HG03064 (cell line): Measurements from ENCODE around the gene ARL14EP.

Experiments
- ATAC-seq: cut with Tn5 transposase; IDR thresholded peaks from one replicate; pipeline ENCODE4 v1.9.1; 2021; ENCODE audit warnings: low read depth; ENCODE audit not compliant: unreplicated experiment

Gene ARL14EP

GRCh38 chr11:30326114-30326778 is 3.3 kb downstream of the ARL14EP start:
- ATAC-seq: no peak

GRCh38 chr11:30326906-30327305 is 4.0 kb downstream of the ARL14EP start:
- ATAC-seq: no peak

GRCh38 chr11:30328681-30329080 is 5.8 kb downstream of the ARL14EP start:
- no peak for ATAC-seq

GRCh38 chr11:30329150-30329940 is 6.4 kb downstream of the ARL14EP start:
- no peak for ATAC-seq

GRCh38 chr11:30333405-30333804 is 10.5 kb downstream of the ARL14EP start:
- ATAC-seq: peak; percentile 63

GRCh38 chr11:30342736-30343166 is 19.8 kb downstream of the ARL14EP start:
- peak; percentile 97 for ATAC-seq

- ATAC-seq: no peak
These were observed 21.2 kb downstream of the ARL14EP start for GRCh38 chr11:30344085-30344484.

GRCh38 chr11:30345644-30346043 is 22.7 kb downstream of the ARL14EP start:
- ATAC-seq: no peak

- no peak for ATAC-seq
These were observed 23.3 kb downstream of the ARL14EP start for GRCh38 chr11:30346068-30346688.

GRCh38 chr11:30348035-30348434 is 25.1 kb downstream of the ARL14EP start:
- no peak for ATAC-seq

GRCh38 chr11:30349885-30350284 is 27.0 kb downstream of the ARL14EP start:
- no peak for ATAC-seq

GRCh38 chr11:30350384-30350783 is 27.5 kb downstream of the ARL14EP start:
- ATAC-seq: no peak

- no peak for ATAC-seq
These were observed 28.2 kb downstream of the ARL14EP start for GRCh38 chr11:30351061-30351460.

GRCh38 chr11:30356391-30356790 is 33.5 kb downstream of the ARL14EP start:
- no peak for ATAC-seq

- ATAC-seq: no peak
These were observed 35.0 kb downstream of the ARL14EP start for GRCh38 chr11:30357872-30358271.

GRCh38 chr11:30358536-30358935 is 35.6 kb downstream of the ARL14EP start:
- no peak for ATAC-seq

GRCh38 chr11:30360741-30361140 is 37.8 kb downstream of the ARL14EP start:
- ATAC-seq: no peak

- ATAC-seq: no peak
These were observed 41.4 kb downstream of the ARL14EP start for GRCh38 chr11:30364139-30364836.

- ATAC-seq: no peak
These were observed 42.1 kb downstream of the ARL14EP start for GRCh38 chr11:30364837-30365482.

- no peak for ATAC-seq
These were observed 43.1 kb downstream of the ARL14EP start for GRCh38 chr11:30365793-30366517.
